Retinal pigment epithelial cell (primary cell): Measurements from ENCODE around the gene QPRT.

ENCODE experiments used
- DNase-seq: peaks from one replicate; pipeline ENCODE4 v3.0.0-alpha.2; 2010; ENCODE audit warnings: low read depth
- H3K4me3 ChIP-seq: 2 replicates; pipeline ENCODE4 v1.5.1; 2011; ENCODE audit warnings: mild to moderate bottlenecking, low read length, control low read depth, moderate library complexity
- CTCF ChIP-seq: conservative IDR thresholded peaks from 2 replicates; pipeline ENCODE4 v1.5.1; 2011; ENCODE audit warnings: low read depth, low read length, control low read depth, inconsistent platforms

The QPRT gene

GRCh38 chr16:29697391-29697790 is 18.4 kb downstream of the QPRT start:
- no peak for DNase-seq
- TF ChIP-seq CTCF: no peak
- H3K4me3 ChIP-seq: no peak overlapping the region

GRCh38 chr16:29698042-29698441 is 19.1 kb downstream of the QPRT start:
- no peak for DNase-seq
- H3K4me3 ChIP-seq: no peak overlapping the region
- no peak for TF ChIP-seq CTCF

- DNase-seq: no peak
- no peak overlapping the region for H3K4me3 ChIP-seq
- no peak for TF ChIP-seq CTCF
Measured at GRCh38 chr16:29698484-29699323, 19.7 kb downstream of the QPRT start.

- DNase-seq: no peak
- no peak overlapping the region for H3K4me3 ChIP-seq
- TF ChIP-seq CTCF: no peak
Measured at GRCh38 chr16:29699324-29700219, 20.6 kb downstream of the QPRT start.

- DNase-seq: no peak
- TF ChIP-seq CTCF: peak; percentile 91
- no peak overlapping the region for H3K4me3 ChIP-seq
Measured at GRCh38 chr16:29700253-29700987, 21.4 kb downstream of the QPRT start.

GRCh38 chr16:29701214-29701555 is 22.2 kb downstream of the QPRT start:
- DNase-seq: no peak
- no peak overlapping the region for H3K4me3 ChIP-seq
- no peak for TF ChIP-seq CTCF
